H1 (cell line): Measurements from ENCODE around the gene SNX30. TPM values are rescaled to one million over a fixed set of nuclear protein-coding genes. Genes with fewer than 3 reads are reported as not detected.

ENCODE experiments used
- CTCF ChIA-PET: fragments of 300-600 bp; sonication (Branson Sonifier 250); formaldehyde crosslinking; loops from one replicate; lab custom pipeline; 2021; ENCODE audit not compliant: partially characterized antibody; lab: Charles Lee
- POLR2A ChIA-PET: fragments of 300-600 bp; sonication (Branson Sonifier 250); formaldehyde crosslinking; loops from one replicate; lab custom pipeline; 2021; ENCODE audit warnings: inconsistent platforms; ENCODE audit not compliant: partially characterized antibody; lab: Charles Lee
- DNase-seq, 2 experiments: peaks; one replicate each; pipeline versions ENCODE4 v3.0.0 to v3.0.0-alpha.2; 2010 to 2022; ENCODE audit warnings: low spot score in 2 of 2, low read depth in 1 of 2, mixed read lengths in 1 of 2
- FAIRE-seq: peaks from 2 replicates; lab custom pipeline; 2011; peaks lifted over from hg19 to GRCh38; lab: Jason Lieb, UNC
- H2AFZ ChIP-seq: 2 replicates; pipeline ENCODE4 v1.8.1; 2012; ENCODE audit warnings: low read length, inconsistent platforms
- H2AK5ac ChIP-seq: 2 replicates; pipeline ENCODE4 v1.6.1; 2013; ENCODE audit warnings: low read depth, low read length
- H2BK120ac ChIP-seq: replicated peaks from 2 replicates; pipeline ENCODE3; 2013; ENCODE audit warnings: low read depth, low read length, inconsistent platforms
- H2BK12ac ChIP-seq: 2 replicates; pipeline ENCODE4 v1.6.1; 2013; ENCODE audit warnings: low read depth, low read length
- H2BK15ac ChIP-seq: 2 replicates; pipeline ENCODE4 v1.6.1; 2013; ENCODE audit warnings: low read length
- H2BK20ac ChIP-seq: 2 replicates; pipeline ENCODE4 v1.6.1; 2013; ENCODE audit warnings: low read length
- H2BK5ac ChIP-seq: 2 replicates; pipeline ENCODE4 v1.6.1; 2013; ENCODE audit warnings: low read depth, low read length
- H3K14ac ChIP-seq: 2 replicates; pipeline ENCODE4 v1.6.1; 2013; ENCODE audit warnings: inconsistent platforms; ENCODE audit not compliant: insufficient read length
- H3K18ac ChIP-seq: 2 replicates; pipeline ENCODE4 v1.6.1; 2013; ENCODE audit warnings: low read length; ENCODE audit errors: extremely low read depth
- H3K23ac ChIP-seq: 2 replicates; pipeline ENCODE4 v1.6.1; 2013; ENCODE audit warnings: inconsistent platforms; ENCODE audit not compliant: insufficient read length
- H3K23me2 ChIP-seq: 2 replicates; pipeline ENCODE4 v1.6.1; 2013; ENCODE audit warnings: low read depth, low read length
- H3K27ac ChIP-seq: 2 replicates; pipeline ENCODE4 v1.6.1; 2011; ENCODE audit warnings: low read depth, low read length, inconsistent platforms
- H3K27me3 ChIP-seq, 4 experiments: replicated peaks in 1 of 4; 1 replicate in 1 of 4; 2 replicates in 3 of 4; pipeline versions ENCODE4 v1.6.1 to v1.8.1; 2011 to 2013; ENCODE audit warnings: low read length in 3 of 4, mild to moderate bottlenecking in 3 of 4, inconsistent platforms in 2 of 4, mixed read lengths in 2 of 4, moderate library complexity in 1 of 4; ENCODE audit not compliant: control insufficient read depth in 3 of 4, insufficient read depth in 3 of 4; ENCODE audit errors: extremely low read depth in 1 of 4
- H3K36me3 ChIP-seq, 4 experiments: 2 replicates each; pipeline versions ENCODE4 v1.6.1 to v1.8.1; 2011 to 2013; ENCODE audit warnings: mild to moderate bottlenecking in 4 of 4, low read length in 3 of 4, moderate library complexity in 2 of 4, control low read depth in 1 of 4, inconsistent platforms in 1 of 4; ENCODE audit not compliant: insufficient read depth in 4 of 4, control insufficient read depth in 2 of 4
- H3K4ac ChIP-seq: replicated peaks from 2 replicates; pipeline ENCODE3; 2013; ENCODE audit warnings: low read length, low read depth, mixed read lengths, inconsistent platforms; ENCODE audit not compliant: insufficient read length
- H3K4me1 ChIP-seq, 4 experiments: replicated peaks in 1 of 4; 1 replicate in 1 of 4; 2 replicates in 3 of 4; pipeline versions ENCODE4 v1.6.1 to v1.8.1; 2011 to 2013; ENCODE audit warnings: low read length in 3 of 4, inconsistent platforms in 2 of 4, mixed read lengths in 1 of 4; ENCODE audit not compliant: insufficient read depth in 4 of 4, control insufficient read depth in 3 of 4
- H3K4me2 ChIP-seq, 2 experiments: 2 replicates each; pipeline versions ENCODE4 v1.6.1 to v1.8.1; 2011 to 2013; ENCODE audit warnings: low read depth in 2 of 2, low read length in 2 of 2, control low read depth in 1 of 2, inconsistent platforms in 1 of 2, mild to moderate bottlenecking in 1 of 2; ENCODE audit not compliant: insufficient read depth in 1 of 2
- H3K4me3 ChIP-seq, 4 experiments: fragments of 200-600, 300-600 bp in 1 of 4; sonication (generic), shearing (Covaris generic), sonication (Bioruptor Twin) in 1 of 4; 2 replicates each; pipeline versions ENCODE4 v1.5.1 to v1.8.1; 2011 to 2016; ENCODE audit warnings: low read length in 4 of 4, low read depth in 3 of 4, control low read depth in 2 of 4, inconsistent platforms in 2 of 4, mild to moderate bottlenecking in 2 of 4, mixed read lengths in 1 of 4, moderate library complexity in 1 of 4; ENCODE audit not compliant: insufficient read depth in 2 of 4; ENCODE audit errors: extremely low read depth in 1 of 4
- H3K56ac ChIP-seq: replicated peaks from 2 replicates; pipeline ENCODE3; 2013; ENCODE audit warnings: low read depth, mild to moderate bottlenecking, mixed read lengths, low read length, inconsistent platforms; ENCODE audit not compliant: insufficient read length
- H3K79me1 ChIP-seq: 2 replicates; pipeline ENCODE4 v1.6.1; 2013; ENCODE audit warnings: low read depth, low read length, control low read depth
- H3K79me2 ChIP-seq, 2 experiments: 2 replicates each; pipeline versions ENCODE4 v1.6.1 to v1.8.1; 2012 to 2013; ENCODE audit warnings: low read length in 2 of 2, mild to moderate bottlenecking in 2 of 2, inconsistent platforms in 1 of 2; ENCODE audit not compliant: insufficient read depth in 2 of 2, control insufficient read depth in 1 of 2
- H3K9ac ChIP-seq, 4 experiments: replicated peaks in 1 of 4; 1 replicate in 1 of 4; 2 replicates in 3 of 4; pipeline versions ENCODE4 v1.6.1 to v1.8.1; 2011 to 2013; ENCODE audit warnings: low read depth in 3 of 4, low read length in 3 of 4, control low read depth in 2 of 4, mild to moderate bottlenecking in 2 of 4, moderate library complexity in 2 of 4, inconsistent platforms in 1 of 4; ENCODE audit errors: extremely low read depth in 1 of 4
- H3K9me3 ChIP-seq, 2 experiments: 2 replicates each; pipeline versions ENCODE4 v1.6.1 to v1.8.1; 2012 to 2013; ENCODE audit warnings: mild to moderate bottlenecking in 2 of 2, moderate library complexity in 2 of 2, control low read depth in 1 of 2, inconsistent platforms in 1 of 2, low read depth in 1 of 2, low read length in 1 of 2, mixed read lengths in 1 of 2; ENCODE audit not compliant: insufficient read depth in 2 of 2
- H4K20me1 ChIP-seq, 2 experiments: replicated peaks in 1 of 2; 2 replicates each; pipeline versions ENCODE3 to v1.8.1; 2011 to 2013; ENCODE audit warnings: inconsistent platforms in 2 of 2, low read length in 2 of 2, mild to moderate bottlenecking in 1 of 2; ENCODE audit not compliant: insufficient read depth in 2 of 2, control insufficient read depth in 1 of 2
- H4K5ac ChIP-seq: 2 replicates; pipeline ENCODE4 v1.6.1; 2013; ENCODE audit warnings: low read length, low read depth, mixed read lengths, inconsistent platforms; ENCODE audit not compliant: insufficient read length
- H4K8ac ChIP-seq: 2 replicates; pipeline ENCODE4 v1.8.0; 2013; ENCODE audit warnings: mild to moderate bottlenecking, moderate library complexity, low read length, inconsistent platforms; ENCODE audit not compliant: insufficient read depth; ENCODE audit errors: extremely low read depth
- H4K91ac ChIP-seq: replicated peaks from 2 replicates; pipeline ENCODE3; 2013; ENCODE audit warnings: low read length, mixed read lengths, inconsistent platforms; ENCODE audit not compliant: insufficient read length
- ATF2 ChIP-seq: IDR thresholded peaks from 2 replicates; pipeline ENCODE4 v1.6.1; 2012; ENCODE audit warnings: low read length, inconsistent platforms
- EGR1 ChIP-seq: IDR thresholded peaks from 2 replicates; pipeline ENCODE4 v1.6.1; 2011; ENCODE audit warnings: low read depth, low read length, borderline replicate concordance
- JUND ChIP-seq: IDR thresholded peaks from 2 replicates; pipeline ENCODE4 v1.6.1; 2011; ENCODE audit warnings: mild to moderate bottlenecking, improper control_type of control experiment, low read length
- NRF1 ChIP-seq: IDR thresholded peaks from 2 replicates; pipeline ENCODE4 v1.6.1; 2011; ENCODE audit warnings: mild to moderate bottlenecking, low read depth, low read length, improper control_type of control experiment
- WGBS, 2 experiments: shearing (Covaris generic) in 1 of 2; methylation state at CpG; one replicate each; pipeline versions ENCODE4 v1.1.6 to v1.1.7; 2013 to 2015; ENCODE audit warnings: low lambda C conversion rate in 2 of 2, mixed read lengths in 2 of 2, inconsistent platforms in 1 of 2, low coverage in 1 of 2, missing lambda C conversion rate in 1 of 2; ENCODE audit not compliant: insufficient replicate concordance in 2 of 2, insufficient coverage in 1 of 2, insufficient read length in 1 of 2; ENCODE audit errors: extremely low coverage in 1 of 2, missing lambda C conversion rate in 1 of 2; 5-methylcytosine and 5-hydroxymethylcytosine counted together
- polyA plus RNA-seq, 7 experiments: library from polyadenylated mRNA; depleted of rRNA in 3 of 7; stranded (reverse) in 5 of 7; unstranded in 2 of 7; fragments of >200 nt in 5 of 7; fragments of 200-250 nt in 2 of 7; gene quantifications; 1 replicate in 5 of 7; 2 replicates in 1 of 7; 4 replicates in 1 of 7; pipeline versions ENCODE4 v1.2.1 to v1.2.3, GENCODE V29; 2011 to 2013; ENCODE audit warnings: missing spikeins in 2 of 7, mixed read lengths in 2 of 7
- total RNA-seq: library from RNA; stranded (reverse); fragmentation: NEBNext Ultra II Directional; extraction: Animal tissue kit (Norgen Biotek cat#: 25700); gene quantifications from 2 replicates; pipeline ENCODE4 v1.2.1, GENCODE V29; 2021

Gene SNX30
- total and polyA plus RNA-seq, 2 of the 8 experiments (the other 6 are each of a cell fraction or from before 2014, with no cell fraction given), result 4.0 to 12.2 TPM

GRCh38 chr9:112856200-112856599 lies 105.6 kb downstream of the SNX30 start:
- no peaks in the 10 kb centered on the region for H3K9me3 ChIP-seq
- no peak overlapping the region for H3K14ac ChIP-seq
- no peak overlapping the region for H4K5ac ChIP-seq
- no peaks in the 10 kb centered on the region; a peak in 2 of 7 replicates for H3K4me1 ChIP-seq
- no peaks in the 10 kb centered on the region for H3K79me1 ChIP-seq
- H2BK120ac ChIP-seq, result no peak overlapping the region
- H2AFZ ChIP-seq, result no peak overlapping the region
- H3K23me2 ChIP-seq, result no peaks in the 10 kb centered on the region; the same call in 1 of the 2 replicates
- POLR2A ChIA-PET, result interaction anchor here (1.6 kb wide), 1 partner anchor 29 kb away, joined by 3 read pairs; no protein-coding TSS in a partner anchor
- no peak overlapping the region for H4K8ac ChIP-seq
- H2BK5ac ChIP-seq, result no peak overlapping the region
- H3K4ac ChIP-seq, result no peak overlapping the region
- no peaks in the 10 kb centered on the region; a peak in 1 of 8 replicates for H3K36me3 ChIP-seq
- TF ChIP-seq ATF2 (no peak), NRF1 (no peak), EGR1 (no peak), JUND (no peak)
- no peak overlapping the region for H3K18ac ChIP-seq
- H3K27me3 ChIP-seq, result no peaks in the 10 kb centered on the region
- FAIRE-seq (no peak), DNase-seq (no peak)
- no peak overlapping the region for H2BK20ac ChIP-seq
- H2AK5ac ChIP-seq, result no peak overlapping the region
- no peaks in the 10 kb centered on the region for H3K79me2 ChIP-seq
- H3K4me3 ChIP-seq, result no peak overlapping the region
- H3K56ac ChIP-seq, result no peak overlapping the region
- H4K91ac ChIP-seq, result no peak overlapping the region
- no peak overlapping the region for H3K4me2 ChIP-seq
- H4K20me1 ChIP-seq, result peaks cover 0 to 5% of the 10 kb centered on the region in 2 experiments
- 81 to 100% methylated on average over 1 to 4 of the region's 8 CpGs for WGBS, 2 experiments
- no peak overlapping the region for H2BK12ac ChIP-seq
- no peak overlapping the region for H2BK15ac ChIP-seq
- no peak overlapping the region for H3K23ac ChIP-seq
- CTCF ChIA-PET, result interaction anchor here (0.6 to 6.0 kb wide), 6 partner anchors 8 to 47 kb away, joined by 3 to 51 read pairs (median 9); no protein-coding TSS in a partner anchor
- H3K9ac ChIP-seq, result no peak overlapping the region; a peak in 1 of 7 replicates
- H3K27ac ChIP-seq, result no peak overlapping the region
